Measurements from ENCODE around the gene FGF12. TPM values are rescaled to one million over a fixed set of nuclear protein-coding genes. Genes with fewer than 3 reads are reported as not detected.

The FGF12 gene
- total and polyA plus RNA-seq, 3 experiments from 2014 or later = not detected

- H3K27ac Mint-ChIP-seq = no peak overlapping the region
- H3K4me1 Mint-ChIP-seq = no peaks in the 10 kb centered on the region
- H3K36me3 Mint-ChIP-seq = no peaks in the 10 kb centered on the region
- DNase-seq = no peak
- H3K4me1 ChIP-seq (ENCODE audit: insufficient read depth, low read length) = no peaks in the 10 kb centered on the region
- H3K4me3 ChIP-seq (ENCODE audit: low read length) = no peak overlapping the region
- H3K27me3 ChIP-seq (ENCODE audit: insufficient read depth, low read length, poor library complexity, severe bottlenecking) = no peaks in the 10 kb centered on the region
- H3K36me3 ChIP-seq (ENCODE audit: insufficient read depth, low read length) = no peaks in the 10 kb centered on the region
- CTCF ChIA-PET = no interaction called here
- H3K27me3 Mint-ChIP-seq = no peaks in the 10 kb centered on the region
- H3K9me3 ChIP-seq (ENCODE audit: low read length) = no peaks in the 10 kb centered on the region
- peaks cover 0 to 19% (median 4%) of the 10 kb centered on the region in 5 donors for H3K9me3 Mint-ChIP-seq
- H3K4me3 Mint-ChIP-seq = no peak overlapping the region
- POLR2A ChIA-PET = no interaction called here
- no peak overlapping the region for H3K27ac ChIP-seq (ENCODE audit: low read depth, low read length)
Observed at GRCh38 chr3:192122832-192123594, 604.3 kb downstream of the FGF12 start.

DNA sequence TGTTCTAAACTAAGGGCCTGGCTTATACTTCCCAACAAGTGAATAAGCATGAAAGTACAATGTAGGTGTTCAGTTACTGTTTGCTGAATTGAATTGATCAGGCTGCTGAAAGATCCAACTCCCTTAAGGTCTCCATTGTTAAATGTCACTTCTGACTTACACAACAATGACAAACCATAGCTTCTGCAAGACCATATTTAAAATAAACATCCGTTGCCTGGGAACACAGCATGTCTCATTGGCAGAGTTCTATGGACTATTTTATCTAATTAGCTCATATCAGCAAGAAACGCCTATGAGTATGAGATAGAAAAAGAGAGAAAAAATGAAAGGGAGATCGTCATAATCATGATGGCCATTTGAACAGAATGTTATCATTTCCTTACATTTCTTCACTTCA, 605.4 kb downstream of the FGF12 start:
- Mint-ChIP-seq H3K4me3 (no peak overlapping the region), H3K36me3 (no peaks in the 10 kb centered on the region), H3K4me1 (no peaks in the 10 kb centered on the region), H3K27ac (no peak overlapping the region), H3K27me3 (no peaks in the 10 kb centered on the region), H3K9me3 (peaks cover 0 to 21% (median 4%) of the 10 kb centered on the region in 5 donors)
- no peaks in the 10 kb centered on the region for H3K27me3 ChIP-seq (ENCODE audit: insufficient read depth, low read length, poor library complexity, severe bottlenecking)
- no peak overlapping the region for H3K27ac ChIP-seq (ENCODE audit: low read depth, low read length)
- no peak for DNase-seq
- no peaks in the 10 kb centered on the region for H3K4me1 ChIP-seq (ENCODE audit: insufficient read depth, low read length)
- no peak overlapping the region for H3K4me3 ChIP-seq (ENCODE audit: low read length)
- POLR2A ChIA-PET = no interaction called here
- CTCF ChIA-PET = no interaction called here
- no peaks in the 10 kb centered on the region for H3K9me3 ChIP-seq (ENCODE audit: low read length)
- H3K36me3 ChIP-seq (ENCODE audit: insufficient read depth, low read length) = no peaks in the 10 kb centered on the region

DNA sequence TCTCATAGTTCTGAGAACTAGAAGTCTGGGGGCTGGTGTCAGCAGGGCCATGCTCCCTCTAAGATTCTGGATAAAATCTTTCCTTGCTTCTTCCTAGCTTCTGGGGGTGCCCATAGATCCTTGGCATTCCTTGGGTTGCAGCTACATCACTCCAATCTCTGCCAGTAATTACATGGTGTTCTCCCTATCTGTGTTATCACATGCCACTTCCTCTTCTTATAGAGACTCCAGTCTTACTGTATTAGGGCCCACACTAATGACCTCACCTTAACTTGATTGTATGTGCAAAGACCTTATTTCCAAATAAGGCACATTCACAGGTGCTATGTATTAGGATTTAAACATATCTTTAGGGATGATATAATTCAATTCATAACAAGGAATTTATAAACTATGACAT, 618.5 kb downstream of the FGF12 start:
- no peaks in the 10 kb centered on the region for H3K36me3 ChIP-seq (ENCODE audit: insufficient read depth, low read length)
- no peak overlapping the region for H3K4me3 ChIP-seq (ENCODE audit: low read length)
- H3K27me3 ChIP-seq (ENCODE audit: insufficient read depth, low read length, poor library complexity, severe bottlenecking) = no peaks in the 10 kb centered on the region
- no peak overlapping the region for H3K27ac Mint-ChIP-seq
- H3K4me1 Mint-ChIP-seq = no peaks in the 10 kb centered on the region
- DNase-seq = no peak
- POLR2A ChIA-PET = no interaction called here
- CTCF ChIA-PET = no interaction called here
- no peaks in the 10 kb centered on the region for H3K36me3 Mint-ChIP-seq
- peaks cover 0 to 9% (median 0%) of the 10 kb centered on the region in 5 donors for H3K9me3 Mint-ChIP-seq
- no peaks in the 10 kb centered on the region for H3K4me1 ChIP-seq (ENCODE audit: insufficient read depth, low read length)
- no peaks in the 10 kb centered on the region for H3K27me3 Mint-ChIP-seq
- H3K4me3 Mint-ChIP-seq = no peak overlapping the region
- H3K9me3 ChIP-seq (ENCODE audit: low read length) = no peaks in the 10 kb centered on the region
- H3K27ac ChIP-seq (ENCODE audit: low read depth, low read length) = no peak overlapping the region

GRCh38 chr3:192106543-192106942, 620.8 kb downstream of the FGF12 start:
- CTCF ChIA-PET = no interaction called here

DNA sequence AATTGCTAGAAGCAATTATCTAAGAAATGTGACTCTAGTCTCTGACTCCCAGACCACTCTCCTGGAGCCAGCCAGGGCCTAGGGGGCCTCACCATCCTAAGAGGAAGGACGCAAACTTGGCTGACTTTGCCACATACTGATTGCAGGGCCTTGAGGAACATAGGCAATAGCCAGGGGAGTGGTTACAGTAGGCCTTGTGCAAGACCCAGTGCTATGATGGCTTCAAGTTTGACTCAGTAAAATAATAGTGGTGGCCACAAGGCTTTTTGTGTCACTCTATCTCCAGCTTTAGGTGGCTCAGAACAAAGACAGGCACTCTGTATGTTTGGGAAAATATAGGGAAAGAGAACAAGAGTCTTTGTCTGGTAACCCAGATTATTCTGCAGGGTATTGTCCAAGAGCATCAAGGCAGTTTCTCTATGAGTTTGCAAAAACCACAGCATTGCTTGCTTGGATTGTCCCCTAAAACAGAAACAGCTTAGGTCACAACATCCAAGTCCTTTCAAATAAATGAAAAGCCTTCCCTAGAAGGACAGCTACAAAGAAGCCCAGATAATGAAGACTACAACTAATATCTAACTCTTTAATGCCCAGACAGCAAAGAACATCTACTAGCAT, 634.8 kb downstream of the FGF12 start:
- Histone ChIP-seq H3K27me3 (ENCODE audit: insufficient read depth, low read length, poor library complexity, severe bottlenecking) (no peaks in the 10 kb centered on the region), H3K27ac (ENCODE audit: low read depth, low read length) (no peak overlapping the region), H3K4me1 (ENCODE audit: insufficient read depth, low read length) (no peaks in the 10 kb centered on the region), H3K9me3 (ENCODE audit: low read length) (no peaks in the 10 kb centered on the region), H3K36me3 (ENCODE audit: insufficient read depth, low read length) (no peaks in the 10 kb centered on the region), H3K4me3 (ENCODE audit: low read length) (no peak overlapping the region)
- H3K27ac Mint-ChIP-seq = no peak overlapping the region
- H3K9me3 Mint-ChIP-seq = peaks cover 2 to 32% (median 9%) of the 10 kb centered on the region in 5 donors
- DNase-seq = no peak
- H3K36me3 Mint-ChIP-seq = no peaks in the 10 kb centered on the region
- H3K4me1 Mint-ChIP-seq = no peaks in the 10 kb centered on the region
- H3K27me3 Mint-ChIP-seq = peaks cover 0 to 2% of the 10 kb centered on the region in 2 donors
- H3K4me3 Mint-ChIP-seq = no peak overlapping the region
- ChIA-PET CTCF (no interaction called here), POLR2A (no interaction called here)

More at GRCh38 chr3:192106543-192106942, 620.8 kb downstream of the FGF12 start:
- Mint-ChIP-seq H3K27me3 (no peaks in the 10 kb centered on the region), H3K27ac (no peak overlapping the region), H3K36me3 (no peaks in the 10 kb centered on the region), H3K4me3 (no peak overlapping the region), H3K9me3 (peaks cover 0 to 9% (median 0%) of the 10 kb centered on the region in 5 donors), H3K4me1 (no peaks in the 10 kb centered on the region)
- H3K27ac ChIP-seq (ENCODE audit: low read depth, low read length) = no peak overlapping the region
- no peaks in the 10 kb centered on the region for H3K36me3 ChIP-seq (ENCODE audit: insufficient read depth, low read length)
- no peaks in the 10 kb centered on the region for H3K27me3 ChIP-seq (ENCODE audit: insufficient read depth, low read length, poor library complexity, severe bottlenecking)
- H3K9me3 ChIP-seq (ENCODE audit: low read length) = no peaks in the 10 kb centered on the region
- POLR2A ChIA-PET = no interaction called here
- no peak overlapping the region for H3K4me3 ChIP-seq (ENCODE audit: low read length)
- no peaks in the 10 kb centered on the region for H3K4me1 ChIP-seq (ENCODE audit: insufficient read depth, low read length)
- DNase-seq = no peak

GRCh38 chr3:192091831-192092230, 635.5 kb downstream of the FGF12 start:
- no peaks in the 10 kb centered on the region for H3K27me3 ChIP-seq (ENCODE audit: insufficient read depth, low read length, poor library complexity, severe bottlenecking)
- H3K4me1 ChIP-seq (ENCODE audit: insufficient read depth, low read length) = no peaks in the 10 kb centered on the region
- ChIA-PET POLR2A (no interaction called here), CTCF (no interaction called here)
- H3K36me3 ChIP-seq (ENCODE audit: insufficient read depth, low read length) = no peaks in the 10 kb centered on the region
- DNase-seq = no peak
- H3K4me1 Mint-ChIP-seq = no peaks in the 10 kb centered on the region
- H3K9me3 Mint-ChIP-seq = peaks cover 2 to 32% (median 9%) of the 10 kb centered on the region in 5 donors
- no peak overlapping the region for H3K4me3 ChIP-seq (ENCODE audit: low read length)
- H3K9me3 ChIP-seq (ENCODE audit: low read length) = no peaks in the 10 kb centered on the region
- H3K27ac ChIP-seq (ENCODE audit: low read depth, low read length) = no peak overlapping the region
- H3K27me3 Mint-ChIP-seq = peaks cover 0 to 2% of the 10 kb centered on the region in 2 donors
- H3K27ac Mint-ChIP-seq = no peak overlapping the region
- no peak overlapping the region for H3K4me3 Mint-ChIP-seq
- H3K36me3 Mint-ChIP-seq = no peaks in the 10 kb centered on the region

- CTCF ChIA-PET = no interaction called here
- H3K27me3 ChIP-seq (ENCODE audit: insufficient read depth, low read length, poor library complexity, severe bottlenecking) = no peaks in the 10 kb centered on the region
Observed at GRCh38 chr3:192090586-192090985, 636.8 kb downstream of the FGF12 start.

More at GRCh38 chr3:192090586-192090985, 636.8 kb downstream of the FGF12 start:
- peaks cover 0 to 2% of the 10 kb centered on the region in 2 donors for H3K27me3 Mint-ChIP-seq
- H3K9me3 Mint-ChIP-seq = peaks cover 2 to 31% (median 9%) of the 10 kb centered on the region in 5 donors
- no peak for DNase-seq
- Histone ChIP-seq H3K27ac (ENCODE audit: low read depth, low read length) (no peak overlapping the region), H3K4me1 (ENCODE audit: insufficient read depth, low read length) (no peaks in the 10 kb centered on the region), H3K36me3 (ENCODE audit: insufficient read depth, low read length) (no peaks in the 10 kb centered on the region), H3K9me3 (ENCODE audit: low read length) (no peaks in the 10 kb centered on the region), H3K4me3 (ENCODE audit: low read length) (no peak overlapping the region)
- H3K36me3 Mint-ChIP-seq = no peaks in the 10 kb centered on the region
- POLR2A ChIA-PET = no interaction called here
- H3K4me3 Mint-ChIP-seq = no peak overlapping the region
- no peak overlapping the region for H3K27ac Mint-ChIP-seq
- H3K4me1 Mint-ChIP-seq = no peaks in the 10 kb centered on the region

All from CD8-positive, alpha-beta memory T cell (primary cell).